GM19240 (cell line): ENCODE results near the gene PGM3.
"Not testable (repeated sequence)": the region's sequence is repeated elsewhere in the genome, so short reads cannot be mapped to it uniquely, and the experiment has no call there.

ENCODE experiments used
- DNase-seq: peaks from one replicate; pipeline ENCODE4 v3.0.0; 2011; ENCODE audit warnings: low spot score; ENCODE audit not compliant: insufficient read length

The PGM3 gene

GRCh38 chr6:83192871-83193746 lies at the start of gene PGM3, which contains the start of gene RWDD2A:
TSS of gene PGM3 (minus strand) at chr6:83193265. CDS start at chr6:83191012, 2,253 bp downstream.
TSS of gene RWDD2A (plus strand) at chr6:83193357. CDS start at chr6:83194452, 1,095 bp downstream.
- peak; percentile 85 for DNase-seq

GRCh38 chr6:83231146-83231545 lies 38.1 kb upstream of the PGM3 start:
- DNase-seq: no peak

- DNase-seq: no peak
These were observed 33.5 kb upstream of the PGM3 start for GRCh38 chr6:83226517-83226916.

- DNase-seq: no peak
These were observed 28.9 kb upstream of the PGM3 start for GRCh38 chr6:83221889-83222479.

- no peak for DNase-seq
These were observed 28.2 kb upstream of the PGM3 start for GRCh38 chr6:83221276-83221675.

GRCh38 chr6:83220121-83220520 lies 27.1 kb upstream of the PGM3 start:
- no peak for DNase-seq

- DNase-seq: no peak
These were observed 25.6 kb upstream of the PGM3 start for GRCh38 chr6:83218646-83219045.

- no peak for DNase-seq
These were observed 23.7 kb upstream of the PGM3 start for GRCh38 chr6:83216806-83217205.

- no peak for DNase-seq
These were observed 22.3 kb upstream of the PGM3 start for GRCh38 chr6:83215131-83216047.

GRCh38 chr6:83202031-83202430 lies 9.0 kb upstream of the PGM3 start:
- no peak for DNase-seq

- DNase-seq: no peak
These were observed 6.8 kb upstream of the PGM3 start for GRCh38 chr6:83199863-83200225.

- DNase-seq: no peak
These were observed 6.3 kb upstream of the PGM3 start for GRCh38 chr6:83199173-83199862.

- DNase-seq: no peak
These were observed 5.6 kb upstream of the PGM3 start for GRCh38 chr6:83198486-83199172.

- DNase-seq: no peak
These were observed 892 bp upstream of the PGM3 start for GRCh38 chr6:83193747-83194566.

- no peak for DNase-seq
These were observed 609 bp downstream of the PGM3 start for GRCh38 chr6:83192456-83192855.

GRCh38 chr6:83191974-83192373 lies 1.1 kb downstream of the PGM3 start:
- DNase-seq: not testable (repeated sequence)

GRCh38 chr6:83190626-83191025 lies 2.4 kb downstream of the PGM3 start:
- no peak for DNase-seq

- DNase-seq: no peak
These were observed 4.6 kb downstream of the PGM3 start for GRCh38 chr6:83188501-83188900.

- DNase-seq: no peak
These were observed 8.0 kb downstream of the PGM3 start for GRCh38 chr6:83185096-83185495.
